HG03025 (cell line): Measurements from ENCODE around the gene ANTXR2.
"Not testable (repeated sequence)": the region's sequence is repeated elsewhere in the genome, so short reads cannot be mapped to it uniquely, and the experiment has no call there.

Experiments used
- ATAC-seq: cut with Tn5 transposase; IDR thresholded peaks from one replicate; pipeline ENCODE4 v1.9.1; 2021; ENCODE audit warnings: mild to moderate bottlenecking, moderate library complexity; ENCODE audit not compliant: unreplicated experiment, low FRiP score

ANTXR2 gene

DNA sequence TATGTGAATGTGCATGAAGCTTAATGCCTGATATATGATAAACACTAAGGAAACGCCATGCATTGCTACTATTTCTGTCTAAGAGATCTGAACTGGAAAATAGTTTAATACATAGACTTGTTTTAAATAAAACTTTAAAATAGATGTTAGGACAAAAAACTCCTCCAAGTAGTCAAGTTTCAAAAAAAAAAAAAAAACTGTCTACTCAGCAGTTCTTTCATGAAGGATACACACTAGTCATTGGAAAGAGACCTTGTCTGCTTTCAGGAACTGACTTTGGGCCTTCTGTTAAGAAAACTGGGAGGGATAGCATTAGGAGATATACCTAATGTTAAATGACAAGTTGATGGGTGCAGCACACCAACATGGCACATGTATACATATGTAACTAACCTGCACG lies 138.4 kb downstream of the ANTXR2 start:
- no peak for ATAC-seq

DNA sequence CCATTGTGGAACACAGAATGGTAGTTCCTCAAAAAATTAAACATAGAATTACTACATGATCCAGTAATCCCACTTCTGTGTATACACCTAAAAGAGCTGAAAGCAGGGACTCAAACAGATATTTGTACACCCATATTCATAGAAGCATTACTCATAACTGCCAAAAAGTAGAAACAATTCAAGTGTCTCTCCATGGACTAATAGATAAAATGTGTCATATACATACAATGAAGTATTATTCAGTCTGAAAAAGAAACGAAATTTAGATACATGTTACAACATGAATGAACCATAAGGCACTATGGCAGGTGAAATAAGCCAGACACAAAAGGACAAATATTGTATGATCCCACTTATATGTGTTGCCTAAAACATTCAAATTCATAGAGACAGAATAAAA lies 145.1 kb downstream of the ANTXR2 start:
- no peak for ATAC-seq

DNA sequence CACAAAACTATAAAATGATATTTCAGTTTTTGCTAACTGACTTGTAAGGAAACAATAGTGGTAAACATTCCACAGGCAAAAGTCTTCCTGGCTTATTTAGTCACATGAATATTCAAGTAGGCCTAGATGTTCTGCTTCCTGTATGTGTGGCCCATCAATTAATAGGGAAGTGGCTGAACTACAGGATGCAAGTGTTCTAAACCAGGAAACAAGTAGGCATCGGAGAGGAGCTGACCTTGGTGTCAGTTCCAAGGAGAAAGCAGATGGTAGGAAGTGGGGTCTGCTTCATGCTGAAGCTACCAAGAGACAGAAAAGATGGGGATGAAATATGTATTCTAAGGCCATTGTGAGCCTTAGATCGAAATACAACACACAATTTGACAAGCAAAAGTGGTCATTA lies 149.7 kb downstream of the ANTXR2 start:
- ATAC-seq: no peak

DNA sequence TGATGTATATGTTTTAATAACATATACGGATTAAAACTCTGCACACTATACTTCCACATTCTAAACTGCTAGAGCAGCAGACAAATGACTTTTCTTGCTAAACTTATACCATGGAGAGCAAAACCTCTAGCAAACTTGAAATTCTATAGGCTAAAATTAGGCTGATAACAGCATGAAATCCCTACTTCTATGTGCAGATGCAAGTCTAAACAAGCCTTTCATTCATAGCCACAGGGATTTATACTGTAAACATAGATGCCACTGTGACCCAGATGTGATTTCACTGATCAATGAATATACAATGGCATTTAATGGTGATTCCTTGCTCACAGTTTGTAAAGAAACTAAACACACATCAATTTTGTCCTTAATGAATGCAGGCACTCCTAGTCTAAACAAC lies 151.0 kb downstream of the ANTXR2 start:
- ATAC-seq: no peak

DNA sequence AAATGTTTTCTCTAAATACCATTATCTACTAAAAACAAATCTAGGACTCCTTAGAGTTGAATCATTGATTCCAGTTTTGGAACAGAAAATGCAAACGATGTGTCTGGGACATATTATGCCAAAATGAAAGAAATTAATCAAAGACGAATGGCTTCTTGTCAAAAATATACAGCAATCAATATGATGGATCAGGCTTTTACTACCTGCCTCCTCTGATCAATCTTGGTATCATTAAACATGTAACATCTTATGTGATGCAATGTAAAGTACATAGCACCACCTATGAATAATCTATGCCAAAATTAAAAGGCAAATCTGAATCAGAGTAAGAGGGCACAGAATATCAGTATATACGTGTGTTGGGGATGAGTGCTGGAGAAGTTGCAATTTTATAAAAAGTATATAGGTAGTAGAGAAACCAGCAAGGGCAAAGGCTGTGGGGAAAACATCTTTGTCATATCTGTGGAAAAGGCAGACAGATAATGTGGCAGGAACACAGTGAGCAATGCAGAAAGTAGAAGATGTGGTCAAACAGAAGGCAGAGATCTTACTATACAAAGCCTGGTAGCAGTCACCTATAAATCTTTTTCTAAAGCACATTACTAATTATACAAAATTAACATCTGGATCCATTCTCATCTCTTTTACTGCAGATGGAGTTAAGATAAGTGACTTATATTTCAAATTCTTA lies 152.7 kb downstream of the ANTXR2 start:
- ATAC-seq: no peak

DNA sequence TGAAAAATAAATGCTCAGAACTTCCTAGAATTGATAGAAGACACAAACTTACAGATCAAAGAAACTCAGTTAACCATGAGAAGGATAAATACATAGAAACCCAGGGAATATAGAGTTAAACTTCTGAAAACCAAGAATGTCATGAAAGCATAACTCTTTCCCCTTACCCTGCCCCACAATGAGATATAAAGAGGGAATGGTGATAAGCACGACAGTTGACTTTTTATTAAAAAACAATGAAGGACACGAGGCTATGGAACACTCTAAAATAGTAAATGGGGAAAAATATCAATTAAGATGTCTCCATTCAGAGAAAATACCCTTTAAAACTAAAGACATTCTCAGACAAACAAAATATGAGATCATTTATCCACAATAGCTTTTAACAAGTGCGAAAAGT lies 154.7 kb downstream of the ANTXR2 start:
- ATAC-seq: no peak

DNA sequence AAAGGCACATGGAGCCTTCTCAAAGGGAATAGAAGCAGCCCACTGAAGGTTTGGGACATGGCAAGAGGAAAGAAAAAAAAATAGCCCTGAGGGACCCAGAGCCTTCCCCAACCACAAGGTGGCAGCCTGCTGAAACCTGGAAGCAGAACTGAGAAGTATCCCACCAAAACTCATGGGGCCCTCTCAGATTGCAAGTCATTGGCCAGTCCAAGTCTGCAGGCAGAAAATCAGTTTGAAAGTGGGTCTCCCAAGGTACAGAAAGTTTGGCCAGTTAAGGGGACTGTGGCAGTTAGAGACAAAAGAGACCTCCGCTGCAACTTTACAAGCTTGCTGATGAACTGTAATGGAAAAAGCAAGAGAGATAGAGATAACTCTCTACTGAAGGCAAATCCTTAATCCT lies 155.8 kb downstream of the ANTXR2 start:
- peak; percentile 89 for ATAC-seq

DNA sequence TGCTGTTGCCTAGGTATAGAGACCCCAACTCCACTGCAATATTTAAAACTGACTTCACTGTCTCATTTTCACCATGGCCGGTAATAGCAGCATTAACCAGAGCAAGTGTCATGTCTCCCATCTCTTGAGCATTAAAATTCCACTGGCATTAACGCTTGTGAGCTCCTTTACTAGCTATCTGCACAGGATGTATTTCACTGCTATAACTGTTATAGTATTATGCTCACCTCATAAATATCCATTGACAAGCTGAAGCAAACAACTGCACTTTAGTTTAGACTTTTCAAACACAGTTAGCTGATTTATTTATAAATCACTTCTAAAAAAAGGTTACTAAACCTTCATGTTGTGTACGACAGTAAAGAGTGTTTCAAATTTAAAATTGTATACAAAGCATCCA lies 157.8 kb downstream of the ANTXR2 start:
- ATAC-seq: no peak

DNA sequence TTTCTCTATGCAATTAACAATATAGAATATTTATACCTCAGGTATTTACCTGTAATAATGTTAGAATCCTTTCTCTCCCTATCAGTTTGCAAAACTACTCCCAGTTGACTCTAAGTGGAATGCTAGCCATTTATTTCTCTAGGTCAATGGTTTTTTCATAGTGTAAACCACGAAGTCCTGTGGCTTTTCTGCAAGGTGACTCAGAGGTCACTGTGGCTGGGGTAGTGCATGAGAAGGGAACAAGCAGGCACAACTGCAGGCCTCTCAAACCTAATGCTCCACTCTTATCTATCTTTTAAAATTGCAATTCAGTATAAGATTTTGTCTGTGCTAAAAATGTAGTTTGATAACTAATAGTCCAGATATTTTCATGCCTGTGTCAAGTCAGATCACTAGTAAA lies 159.4 kb downstream of the ANTXR2 start:
- no peak for ATAC-seq

DNA sequence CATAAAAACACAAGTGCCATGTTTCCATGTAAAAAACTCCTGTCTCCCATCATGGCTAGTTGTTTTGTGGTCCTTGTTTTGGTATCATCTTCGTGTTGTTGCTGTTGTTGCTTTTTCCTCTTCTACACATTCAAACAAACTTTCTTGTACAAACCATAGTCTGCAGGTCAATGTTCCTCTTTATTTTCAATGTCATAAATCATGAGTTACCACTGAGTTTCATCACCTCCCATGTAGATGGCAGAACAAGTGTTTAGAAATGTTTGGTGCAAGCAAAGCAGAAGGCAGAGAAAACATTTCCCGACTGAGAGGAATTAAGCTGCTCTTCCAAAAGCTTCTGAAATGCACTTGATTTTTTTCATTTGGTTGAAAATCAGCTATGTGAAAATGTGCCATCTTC lies 166.0 kb downstream of the ANTXR2 start:
- no peak for ATAC-seq

DNA sequence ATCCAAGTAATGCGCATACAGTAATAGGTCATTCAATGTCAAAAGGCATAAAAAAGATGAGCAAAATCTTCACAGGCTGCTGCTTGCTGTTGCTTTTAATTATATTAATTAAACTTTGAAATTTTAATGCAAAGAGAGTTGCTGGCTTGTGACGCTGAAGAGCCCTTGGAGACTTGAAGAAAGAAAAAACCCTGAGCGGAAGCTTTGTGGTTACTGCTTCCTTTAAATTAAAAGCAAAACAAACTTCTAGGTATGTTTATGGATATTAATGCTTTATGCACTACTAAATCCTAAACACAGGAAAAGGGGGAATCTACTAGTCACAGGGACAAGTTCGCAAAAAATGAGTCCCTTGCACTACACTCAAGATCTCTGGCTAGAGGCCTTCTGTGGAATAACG lies 166.7 kb downstream of the ANTXR2 start:
- ATAC-seq: no peak

DNA sequence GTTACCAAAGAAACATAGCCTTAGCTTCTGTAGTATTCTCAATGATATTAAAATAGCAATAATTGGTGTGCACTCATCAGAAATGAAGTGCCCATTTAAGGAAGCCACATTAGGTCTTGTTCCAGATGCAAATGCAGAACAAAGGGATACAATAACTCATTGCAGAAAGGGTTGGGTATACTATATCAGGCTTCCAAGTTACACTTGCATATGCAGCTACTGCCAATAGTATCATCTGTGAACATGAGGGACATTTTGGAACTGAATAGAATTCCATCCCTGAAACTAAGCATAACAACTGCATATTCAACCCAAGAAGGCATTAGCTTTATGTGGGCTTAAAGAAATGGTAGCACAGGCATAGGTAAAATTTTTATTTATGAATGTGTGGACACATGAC lies 167.8 kb downstream of the ANTXR2 start:
- no peak for ATAC-seq

DNA sequence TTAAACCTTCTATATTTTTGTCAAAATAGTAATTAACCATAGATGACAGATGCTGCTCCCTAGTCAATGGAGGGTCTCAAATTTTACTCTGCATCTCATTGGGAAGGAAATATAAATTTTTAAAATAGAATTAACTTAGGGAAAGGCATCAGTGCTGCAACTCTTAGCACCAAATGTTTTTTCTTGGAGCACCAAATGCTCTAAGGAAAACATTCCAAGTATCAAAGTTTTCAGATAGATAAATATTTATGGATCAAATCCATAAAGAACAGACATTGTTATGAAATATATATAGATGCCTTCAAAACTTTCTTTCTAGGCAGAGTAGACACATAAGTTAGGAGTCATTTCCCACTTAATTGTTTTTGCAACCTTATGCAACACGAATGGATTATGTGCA lies 168.7 kb downstream of the ANTXR2 start:
- ATAC-seq: no peak

DNA sequence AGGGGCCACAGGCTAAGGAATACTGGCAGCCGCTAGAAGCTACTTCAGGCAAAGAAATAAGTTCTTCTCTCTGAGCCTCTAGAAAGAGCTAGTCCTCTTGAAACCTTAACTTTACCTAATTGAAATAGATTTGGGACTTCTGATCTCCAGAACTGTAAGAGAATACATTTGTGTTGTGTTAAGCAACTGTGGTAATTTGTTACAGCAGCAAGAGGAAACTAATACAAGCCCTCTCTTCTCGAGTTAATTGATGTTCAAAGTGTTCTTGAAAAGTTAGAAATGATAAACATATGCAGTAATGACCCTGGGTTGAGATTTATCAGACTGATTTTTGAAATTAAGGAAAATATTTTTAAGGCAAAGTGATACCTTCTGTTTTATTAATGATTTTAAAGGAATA lies 172.8 kb downstream of the ANTXR2 start:
- ATAC-seq: no peak

DNA sequence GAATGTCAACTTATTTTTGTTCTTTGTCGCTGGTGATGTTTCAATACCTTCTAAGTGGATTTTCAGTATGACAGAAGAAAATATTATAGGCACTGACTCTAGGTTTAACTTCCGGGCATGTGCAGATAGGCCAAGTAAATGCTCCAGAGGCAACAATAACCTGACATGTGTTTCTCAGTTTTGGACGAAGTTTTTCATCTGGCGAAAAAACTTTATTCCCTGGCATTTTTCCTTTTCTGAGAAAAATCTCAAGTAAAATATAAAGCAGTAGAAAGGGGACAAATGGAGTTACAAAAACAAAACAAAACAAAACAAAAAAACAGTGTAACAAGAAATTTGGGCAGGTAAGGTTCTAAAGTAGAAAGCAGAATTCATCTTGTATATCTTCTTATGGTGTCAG lies 173.5 kb downstream of the ANTXR2 start:
- ATAC-seq: no peak

DNA sequence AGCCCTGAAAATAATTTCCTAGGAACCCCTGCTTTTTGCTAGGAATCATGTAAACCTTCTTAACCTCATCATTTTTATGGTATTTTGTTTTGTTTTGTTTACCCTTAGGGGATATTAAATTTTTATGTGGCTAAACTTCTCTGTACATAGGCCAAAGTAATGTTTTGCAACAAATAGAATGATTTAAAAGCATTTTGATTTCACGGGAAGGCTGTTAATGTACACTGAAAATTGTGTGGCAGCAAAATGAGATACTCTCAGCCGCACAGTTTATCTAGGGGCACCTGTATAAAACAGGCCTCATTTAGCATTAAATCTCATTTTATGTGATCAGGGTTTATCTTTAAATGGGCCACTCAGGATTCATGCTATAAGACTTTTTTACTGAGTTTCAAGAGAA lies 175.0 kb downstream of the ANTXR2 start:
- no peak for ATAC-seq

DNA sequence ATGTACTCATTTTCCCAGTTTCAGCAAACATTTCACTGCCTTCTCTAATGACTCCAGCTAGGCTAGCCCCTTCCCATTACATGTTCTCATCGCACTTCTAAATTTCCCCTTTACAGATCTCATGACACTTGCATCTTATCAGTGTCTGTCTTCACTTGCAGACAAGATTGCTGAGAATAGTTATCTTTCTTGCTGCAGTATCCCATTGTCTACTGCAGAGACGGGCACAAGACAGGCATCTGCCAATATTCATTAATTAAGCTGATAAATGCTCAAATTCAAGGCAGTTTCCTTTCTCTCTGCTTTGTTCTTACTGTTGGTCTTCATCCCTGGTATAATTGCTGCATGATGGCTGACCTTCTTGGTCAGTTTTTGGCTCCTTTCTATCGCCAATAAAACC lies 175.9 kb downstream of the ANTXR2 start:
- no peak for ATAC-seq

DNA sequence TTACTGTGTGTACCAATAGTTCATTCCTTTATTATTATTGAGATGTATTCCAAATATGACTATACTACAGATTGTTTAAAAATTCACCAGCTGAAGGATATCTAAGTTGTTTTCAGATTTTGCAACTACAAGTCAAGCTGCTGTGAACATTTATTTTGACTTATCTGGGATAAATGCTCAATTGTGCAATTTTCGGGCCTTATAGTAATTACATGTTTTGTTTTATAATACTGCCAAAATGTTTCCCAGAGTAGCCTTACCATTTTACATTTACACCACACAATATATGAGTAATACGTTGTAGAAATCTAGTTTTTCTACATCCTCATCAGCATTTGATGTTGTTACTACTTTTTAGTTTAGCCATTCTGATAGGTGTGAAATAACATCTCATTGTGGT lies 179.6 kb downstream of the ANTXR2 start:
- no peak for ATAC-seq

DNA sequence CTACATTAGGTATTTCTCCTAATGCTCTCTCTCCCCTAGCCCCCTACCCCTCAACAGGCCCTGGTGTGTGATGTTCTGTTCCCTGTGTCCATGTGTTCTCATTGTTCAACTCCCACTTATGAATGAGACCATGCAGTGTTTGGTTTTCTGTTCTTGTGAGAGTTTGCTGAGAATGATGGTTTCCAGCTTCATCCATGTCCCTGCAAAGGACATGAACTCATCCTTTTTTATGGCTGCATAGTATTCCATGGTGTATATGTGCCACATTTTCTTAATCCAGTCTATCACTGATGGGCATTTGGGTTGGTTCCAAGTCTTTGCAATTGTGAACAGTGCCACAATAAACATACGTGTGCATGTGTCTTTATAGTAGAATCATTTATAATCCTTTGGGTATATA lies 184.0 kb downstream of the ANTXR2 start:
- ATAC-seq: not testable (repeated sequence)

DNA sequence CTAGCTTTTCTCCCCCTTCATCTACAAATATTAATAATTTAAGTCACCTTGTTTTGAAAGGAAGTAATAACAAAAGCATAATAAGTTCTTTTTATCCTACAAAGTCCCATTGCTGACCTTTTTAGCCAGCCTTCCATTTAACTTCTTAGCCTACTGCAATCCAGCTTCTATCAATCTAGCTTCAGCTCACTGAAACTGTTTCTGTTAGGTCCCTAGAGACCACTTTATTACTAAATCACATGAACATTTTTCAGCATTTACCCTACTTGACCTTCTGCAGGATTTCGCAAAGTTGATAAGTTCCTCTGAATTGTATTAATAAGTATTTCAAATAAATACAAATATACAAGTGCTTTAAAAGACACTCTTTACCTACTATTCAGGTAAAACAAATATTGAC lies 186.5 kb downstream of the ANTXR2 start:
- no peak for ATAC-seq

DNA sequence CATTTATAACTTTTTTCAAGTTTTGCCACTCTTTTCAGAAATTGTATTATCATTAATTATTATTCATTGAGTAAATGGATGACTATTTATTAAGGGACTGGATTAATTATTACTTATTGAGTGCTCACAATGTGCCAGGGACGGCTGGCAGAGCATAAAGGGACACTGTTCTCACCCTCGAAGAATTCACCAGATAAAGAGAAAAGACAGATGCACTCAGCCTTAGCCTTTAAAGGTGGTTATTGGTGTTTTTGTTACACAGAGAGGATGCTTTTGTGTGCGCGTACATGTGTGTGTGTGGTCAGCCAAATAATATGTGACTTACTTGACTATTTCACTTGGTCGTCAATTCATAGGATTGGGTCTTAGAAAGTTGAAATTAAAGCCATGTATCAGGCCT lies 187.0 kb downstream of the ANTXR2 start:
- no peak for ATAC-seq

DNA sequence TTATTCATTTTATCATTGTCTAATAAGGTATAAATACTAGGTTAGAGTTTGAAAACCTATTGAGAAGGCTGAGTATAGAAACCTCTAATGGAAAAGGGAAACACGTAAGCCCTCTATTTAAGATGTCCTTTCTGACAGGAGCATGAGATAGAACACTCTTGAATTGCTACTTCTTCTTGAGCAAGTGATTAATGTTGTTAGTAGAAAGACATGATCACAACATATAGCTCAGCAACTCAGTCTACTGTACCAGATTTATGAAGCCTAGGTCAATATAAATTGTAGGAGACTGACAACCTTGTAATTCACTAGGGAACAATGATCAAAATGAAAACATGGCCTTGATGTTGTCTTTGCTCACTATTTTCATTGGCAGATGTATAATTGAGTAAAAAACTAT lies 189.7 kb downstream of the ANTXR2 start:
- no peak for ATAC-seq

DNA sequence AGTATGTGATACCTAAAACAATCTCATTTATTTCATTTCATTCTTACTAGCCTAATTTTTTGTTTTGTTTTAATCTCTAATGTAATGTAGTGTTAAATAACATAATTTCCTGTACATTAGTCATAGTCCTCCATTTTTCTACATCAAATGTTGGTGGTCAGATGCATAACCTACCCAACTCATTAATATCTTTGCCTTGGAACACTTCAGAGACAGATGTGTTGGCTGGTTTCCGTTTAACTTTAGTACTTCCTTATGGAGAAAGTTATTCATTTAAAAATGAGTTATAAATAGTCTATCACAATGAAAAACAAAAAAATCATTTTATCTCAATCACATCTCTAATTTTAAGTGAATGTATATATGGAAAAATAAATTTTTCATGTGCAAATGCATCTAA lies 190.2 kb downstream of the ANTXR2 start:
- ATAC-seq: no peak
